ENCODE results near the gene NXPH1.

NXPH1 gene

GRCh38 chr7:8433477-8434289, at the start of gene NXPH1:
Gene NXPH1 (plus strand): TSS chr7:8433609.
- in situ Hi-C loops (cut with MboI; ENCODE audit: low sequenced_read_pairs), result no loop called here

GRCh38 chr7:8384901-8385300, 48.5 kb upstream of the NXPH1 start:
- in situ Hi-C loops (cut with MboI; ENCODE audit: low sequenced_read_pairs), result no loop called here

- in situ Hi-C loops (cut with MboI; ENCODE audit: low sequenced_read_pairs), result no loop called here
Measured at GRCh38 chr7:8386926-8387550, 46.4 kb upstream of the NXPH1 start.

GRCh38 chr7:8387551-8388256, 45.7 kb upstream of the NXPH1 start:
- in situ Hi-C loops (cut with MboI; ENCODE audit: low sequenced_read_pairs), result no loop called here

GRCh38 chr7:8388257-8388625, 45.2 kb upstream of the NXPH1 start:
- in situ Hi-C loops (cut with MboI; ENCODE audit: low sequenced_read_pairs), result no loop called here

GRCh38 chr7:8389593-8390261, 43.7 kb upstream of the NXPH1 start:
- in situ Hi-C loops (cut with MboI; ENCODE audit: low sequenced_read_pairs), result no loop called here

- in situ Hi-C loops (cut with MboI; ENCODE audit: low sequenced_read_pairs), result no loop called here
Measured at GRCh38 chr7:8390262-8390626, 43.2 kb upstream of the NXPH1 start.

- in situ Hi-C loops (cut with MboI; ENCODE audit: low sequenced_read_pairs), result no loop called here
Measured at GRCh38 chr7:8391353-8392062, 41.9 kb upstream of the NXPH1 start.

- in situ Hi-C loops (cut with MboI; ENCODE audit: low sequenced_read_pairs), result no loop called here
Measured at GRCh38 chr7:8396294-8396693, 37.1 kb upstream of the NXPH1 start.

- in situ Hi-C loops (cut with MboI; ENCODE audit: low sequenced_read_pairs), result no loop called here
Measured at GRCh38 chr7:8408871-8409270, 24.5 kb upstream of the NXPH1 start.

- in situ Hi-C loops (cut with MboI; ENCODE audit: low sequenced_read_pairs), result no loop called here
Measured at GRCh38 chr7:8411103-8411502, 22.3 kb upstream of the NXPH1 start.

- in situ Hi-C loops (cut with MboI; ENCODE audit: low sequenced_read_pairs), result no loop called here
Measured at GRCh38 chr7:8413600-8413999, 19.8 kb upstream of the NXPH1 start.

GRCh38 chr7:8418629-8419245, 14.7 kb upstream of the NXPH1 start:
- in situ Hi-C loops (cut with MboI; ENCODE audit: low sequenced_read_pairs), result no loop called here

GRCh38 chr7:8422177-8422576, 11.2 kb upstream of the NXPH1 start:
- in situ Hi-C loops (cut with MboI; ENCODE audit: low sequenced_read_pairs), result no loop called here

- in situ Hi-C loops (cut with MboI; ENCODE audit: low sequenced_read_pairs), result no loop called here
Measured at GRCh38 chr7:8423057-8423456, 10.4 kb upstream of the NXPH1 start.

GRCh38 chr7:8425223-8425622, 8.2 kb upstream of the NXPH1 start:
- in situ Hi-C loops (cut with MboI; ENCODE audit: low sequenced_read_pairs), result no loop called here

- in situ Hi-C loops (cut with MboI; ENCODE audit: low sequenced_read_pairs), result no loop called here
Measured at GRCh38 chr7:8430643-8431042, 2.8 kb upstream of the NXPH1 start.

GRCh38 chr7:8434290-8435002, 1.0 kb downstream of the NXPH1 start:
- in situ Hi-C loops (cut with MboI; ENCODE audit: low sequenced_read_pairs), result no loop called here

- in situ Hi-C loops (cut with MboI; ENCODE audit: low sequenced_read_pairs), result no loop called here
Measured at GRCh38 chr7:8435095-8435494, 1.7 kb downstream of the NXPH1 start.
